ENCODE results near the gene KCNA1.

Gene KCNA1

GRCh38 chr12:4959381-4959780 lies 49.7 kb downstream of the KCNA1 start:
- Histone ChIP-seq H3K9ac (ENCODE audit: insufficient read length) (no peak overlapping the region), H3K36me3 (ENCODE audit: insufficient read depth, low read length) (no peaks in the 10 kb centered on the region), H3K9me3 (ENCODE audit: low read depth, low read length) (no peaks in the 10 kb centered on the region), H3K4me3 (no peak overlapping the region), H3K27ac (no peak overlapping the region)
- DNase-seq (ENCODE audit: low read depth, low spot score) = no peak
- no peak for TF ChIP-seq EZH2 (IDR thresholded peaks at IDR 0.05)
- no peak for TF ChIP-seq POLR2AphosphoS5 (IDR thresholded peaks at IDR 0.05; ENCODE audit: borderline replicate concordance, low read depth, low read length)
- TF ChIP-seq FOXP2 (optimal IDR thresholded peaks at IDR 0.05; ENCODE audit: control extremely low read depth, extremely low read length, insufficient read depth) = no peak

DNA sequence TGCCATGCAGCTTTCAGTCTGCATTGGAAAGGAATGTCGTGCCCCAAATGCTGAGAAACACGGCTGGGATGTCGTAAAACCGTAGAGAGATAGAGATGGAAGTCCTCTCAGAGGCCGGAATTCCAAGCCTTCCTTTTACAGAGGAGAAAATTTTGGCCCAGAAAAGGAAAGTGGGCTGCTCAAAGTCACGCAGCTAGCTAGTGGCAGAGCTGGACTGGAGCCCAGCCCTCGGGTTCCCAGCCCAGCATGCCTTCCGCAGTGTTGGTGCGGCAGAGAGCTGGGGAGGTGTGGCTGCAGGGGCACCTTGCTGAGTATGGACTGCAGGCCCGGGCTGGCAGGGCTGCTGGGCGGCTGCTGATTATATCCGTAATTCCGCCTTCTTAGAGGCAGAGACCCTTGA lies 50.3 kb downstream of the KCNA1 start:
- Histone ChIP-seq H3K36me3 (ENCODE audit: insufficient read depth, low read length) (no peaks in the 10 kb centered on the region), H3K4me3 (no peak overlapping the region), H3K27ac (no peak overlapping the region), H3K9ac (ENCODE audit: insufficient read length) (no peak overlapping the region), H3K9me3 (ENCODE audit: low read depth, low read length) (no peaks in the 10 kb centered on the region)
- TF ChIP-seq FOXP2 (optimal IDR thresholded peaks at IDR 0.05; ENCODE audit: control extremely low read depth, extremely low read length, insufficient read depth) (no peak), POLR2AphosphoS5 (IDR thresholded peaks at IDR 0.05; ENCODE audit: borderline replicate concordance, low read depth, low read length) (no peak), EZH2 (IDR thresholded peaks at IDR 0.05) (no peak)
- no peak for DNase-seq (ENCODE audit: low read depth, low spot score)

DNA sequence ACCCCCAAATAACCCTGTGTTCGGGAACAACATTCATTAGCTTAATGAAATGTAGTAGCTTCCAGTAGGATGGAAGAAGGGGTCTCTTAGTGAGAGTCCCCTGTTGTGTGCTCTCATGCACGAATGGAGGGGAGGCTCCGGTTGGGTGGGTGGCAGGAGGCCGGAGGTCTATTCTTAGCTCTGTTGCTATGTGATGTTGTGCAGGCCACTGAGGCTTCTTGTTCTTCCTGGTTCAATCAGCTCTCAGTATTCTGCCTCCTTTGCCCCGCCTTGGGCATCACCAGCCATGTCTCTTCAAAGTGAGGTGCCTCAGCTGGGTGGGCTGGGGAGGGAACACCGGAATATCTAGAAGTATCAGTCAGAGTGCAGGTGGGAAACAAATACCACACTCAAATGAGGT lies 50.8 kb downstream of the KCNA1 start:
- H3K9ac ChIP-seq (ENCODE audit: insufficient read length) = no peak overlapping the region
- H3K4me3 ChIP-seq = no peak overlapping the region
- no peak overlapping the region for H3K27ac ChIP-seq
- TF ChIP-seq EZH2 (IDR thresholded peaks at IDR 0.05) = no peak
- TF ChIP-seq POLR2AphosphoS5 (IDR thresholded peaks at IDR 0.05; ENCODE audit: borderline replicate concordance, low read depth, low read length) = no peak
- no peak for TF ChIP-seq FOXP2 (optimal IDR thresholded peaks at IDR 0.05; ENCODE audit: control extremely low read depth, extremely low read length, insufficient read depth)
- H3K36me3 ChIP-seq (ENCODE audit: insufficient read depth, low read length) = no peaks in the 10 kb centered on the region
- no peak for DNase-seq (ENCODE audit: low read depth, low spot score)
- no peaks in the 10 kb centered on the region for H3K9me3 ChIP-seq (ENCODE audit: low read depth, low read length)

DNA sequence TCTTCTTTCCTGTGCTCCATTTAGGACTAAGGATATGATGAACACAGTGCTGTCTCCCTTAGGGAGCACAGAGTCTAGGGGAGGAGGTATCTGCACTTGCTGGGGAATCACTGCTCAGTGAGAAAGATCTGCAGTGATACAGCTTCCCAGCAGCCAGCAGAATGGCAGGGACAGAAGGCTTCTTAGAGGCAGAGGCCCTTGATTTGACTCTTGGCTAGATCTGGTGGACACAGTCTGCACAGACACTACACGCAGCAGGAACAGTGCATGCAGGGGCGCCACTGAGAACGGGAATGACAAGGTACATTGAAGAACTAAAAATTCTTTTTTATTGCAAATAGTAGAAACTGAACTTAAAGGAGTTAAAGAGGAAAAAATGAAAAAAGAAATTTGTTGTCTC lies 51.6 kb downstream of the KCNA1 start:
- Histone ChIP-seq H3K9ac (ENCODE audit: insufficient read length) (no peak overlapping the region), H3K36me3 (ENCODE audit: insufficient read depth, low read length) (no peaks in the 10 kb centered on the region), H3K4me3 (no peak overlapping the region), H3K27ac (no peak overlapping the region), H3K9me3 (ENCODE audit: low read depth, low read length) (no peaks in the 10 kb centered on the region)
- TF ChIP-seq POLR2AphosphoS5 (IDR thresholded peaks at IDR 0.05; ENCODE audit: borderline replicate concordance, low read depth, low read length) = no peak
- no peak for DNase-seq (ENCODE audit: low read depth, low spot score)

GRCh38 chr12:4962539-4963486 lies 53.1 kb downstream of the KCNA1 start:
- TF ChIP-seq FOXP2 (optimal IDR thresholded peaks at IDR 0.05; ENCODE audit: control extremely low read depth, extremely low read length, insufficient read depth) = no peak
- no peak for TF ChIP-seq POLR2AphosphoS5 (IDR thresholded peaks at IDR 0.05; ENCODE audit: borderline replicate concordance, low read depth, low read length)
- no peak for TF ChIP-seq EZH2 (IDR thresholded peaks at IDR 0.05)

More at GRCh38 chr12:4962539-4963486, 53.1 kb downstream of the KCNA1 start:
- Histone ChIP-seq H3K9me3 (ENCODE audit: low read depth, low read length) (no peaks in the 10 kb centered on the region), H3K4me3 (no peak overlapping the region), H3K9ac (ENCODE audit: insufficient read length) (no peak overlapping the region), H3K27ac (no peak overlapping the region), H3K36me3 (ENCODE audit: insufficient read depth, low read length) (no peaks in the 10 kb centered on the region)
- DNase-seq (ENCODE audit: low read depth, low spot score) = no peak
